HepG2 (cell line): ENCODE results near the gene ANKRD13D. TPM values are rescaled to one million over a fixed set of nuclear protein-coding genes. Genes with fewer than 3 reads are reported as not detected.

Source experiments
- ATAC-seq: fragments of 200-7000 bp; cut with Tn5 transposase; 3 replicates; pipeline ENCODE4 v1.9.1; 2020; ENCODE audit warnings: mild to moderate bottlenecking, moderate library complexity
- Bru-seq: library from RNA; stranded (reverse); fragments of 400-500 nt; gene quantifications from one replicate; lab custom pipeline; 2021; lab: Mats Ljungman, UMichigan
- BruChase-seq, 2 experiments: library from RNA; stranded (reverse); fragments of 400-500 nt; gene quantifications; one replicate each; lab custom pipeline; 2021; lab: Mats Ljungman, UMichigan
- BruUV-seq: library from RNA; stranded (reverse); fragments of 400-500 nt; replicated peaks from 2 replicates; lab custom pipeline; 2021; lab: Mats Ljungman, UMichigan
- CTCF ChIA-PET: fragments of 300-600 bp; formaldehyde crosslinking; extraction: SDS; loops from one replicate; lab custom pipeline; 2021; ENCODE audit warnings: low total read pairs, inconsistent platforms, low intra/inter-chr PET ratio; lab: Yijun Ruan, JAX
- POLR2A ChIA-PET: fragments of 350-600 bp; sonication (Branson Sonifier 250); formaldehyde crosslinking; loops from one replicate; lab custom pipeline; 2020; ENCODE audit warnings: antibody characterized with exemption, inconsistent platforms; lab: Yijun Ruan, JAX
- DNase-seq: peaks from one replicate; pipeline ENCODE4 v3.0.0-alpha.2; 2015; ENCODE audit warnings: low spot score
- FAIRE-seq: peaks from 3 replicates; lab custom pipeline; 2011; peaks lifted over from hg19 to GRCh38; lab: Jason Lieb, UNC
- H2AFZ ChIP-seq: one replicate; pipeline ENCODE4 v1.6.1; 2011; ENCODE audit warnings: low read length, inconsistent platforms
- H3K27ac ChIP-seq: fragments of 300-600 bp; 3 replicates; pipeline ENCODE4 v1.8.0; 2011; ENCODE audit warnings: mixed run types, mild to moderate bottlenecking, mixed read lengths, low read length, inconsistent platforms; ENCODE audit not compliant: insufficient read depth; ENCODE audit errors: extremely low read length
- H3K27me3 ChIP-seq, 2 experiments: fragments of 200-600 bp in 1 of 2; 2 replicates in 1 of 2; 3 replicates in 1 of 2; pipeline versions ENCODE4 v1.6.0 to v1.8.0; 2011; ENCODE audit warnings: low read length in 2 of 2, mild to moderate bottlenecking in 2 of 2, moderate library complexity in 2 of 2, inconsistent platforms in 1 of 2; ENCODE audit not compliant: insufficient read depth in 2 of 2, control insufficient read depth in 1 of 2
- H3K36me3 ChIP-seq, 2 experiments: fragments of 200-600 bp in 1 of 2; replicated peaks in 1 of 2; 2 replicates in 1 of 2; 3 replicates in 1 of 2; pipeline versions ENCODE4 v1.5.1 to v1.8.0; 2011; ENCODE audit warnings: low read length in 2 of 2, inconsistent platforms in 1 of 2; ENCODE audit not compliant: insufficient read depth in 2 of 2, control insufficient read depth in 1 of 2
- H3K4me1 ChIP-seq: 2 replicates; pipeline ENCODE4 v1.5.1; 2012; ENCODE audit warnings: low read length, inconsistent platforms; ENCODE audit not compliant: insufficient read depth
- H3K4me2 ChIP-seq: 2 replicates; pipeline ENCODE4 v1.6.0; 2011; ENCODE audit warnings: low read depth, low read length, inconsistent platforms
- H3K4me3 ChIP-seq, 3 experiments: fragments of 200-600 bp in 1 of 3; sonication (generic), shearing (Covaris generic) in 1 of 3; replicated peaks in 1 of 3; 2 replicates each; pipeline ENCODE4 v1.5.1; 2011 to 2016; ENCODE audit warnings: low read length in 3 of 3, inconsistent platforms in 2 of 3, low read depth in 2 of 3, mild to moderate bottlenecking in 2 of 3, control low read depth in 1 of 3, mixed read lengths in 1 of 3; ENCODE audit not compliant: insufficient read depth in 1 of 3
- H3K79me2 ChIP-seq: one replicate; pipeline ENCODE4 v1.6.1; 2011; ENCODE audit warnings: low read length, inconsistent platforms; ENCODE audit not compliant: insufficient read depth
- H3K9ac ChIP-seq: 2 replicates; pipeline ENCODE4 v1.6.0; 2011; ENCODE audit warnings: mild to moderate bottlenecking, low read depth, low read length, inconsistent platforms; ENCODE audit not compliant: insufficient read depth
- H3K9me3 ChIP-seq: 2 replicates; pipeline ENCODE4 v1.5.1; 2012; ENCODE audit warnings: mild to moderate bottlenecking, low read length
- H4K20me1 ChIP-seq: 2 replicates; pipeline ENCODE4 v1.6.0; 2011; ENCODE audit warnings: inconsistent platforms, mild to moderate bottlenecking, low read length, moderate library complexity; ENCODE audit not compliant: insufficient read depth
- MAX ChIP-seq: IDR thresholded peaks from 2 replicates; pipeline ENCODE4 v1.6.1; 2012; ENCODE audit warnings: inconsistent platforms
- PLSCR1 ChIP-seq: sonication (generic); formaldehyde crosslinking; IDR thresholded peaks from 2 replicates; pipeline ENCODE4 v1.5.0; 2020; ENCODE audit warnings: missing genetic modification reagents, mild to moderate bottlenecking, borderline replicate concordance
- SNAPC2 ChIP-seq: sonication (generic); formaldehyde crosslinking; IDR thresholded peaks from 2 replicates; pipeline ENCODE4 v1.8.1; 2022; ENCODE audit warnings: mild to moderate bottlenecking, missing genetic modification reagents
- SOX6 ChIP-seq, 2 experiments: fragments of 450-650 bp in 1 of 2; sonication (generic) in 1 of 2; formaldehyde crosslinking in 1 of 2; IDR thresholded peaks; 2 replicates each; pipeline versions ENCODE4 v1.4.0 to v1.6.1; 2017 to 2020; ENCODE audit warnings: antibody characterized with exemption in 1 of 2, mild to moderate bottlenecking in 1 of 2, missing genetic modification reagents in 1 of 2
- ZFX ChIP-seq: sonication (generic); formaldehyde crosslinking; IDR thresholded peaks from 2 replicates; pipeline ENCODE4 v1.4.0; 2020; ENCODE audit warnings: mild to moderate bottlenecking, low read depth, missing genetic modification reagents, moderate library complexity
- ZFY ChIP-seq: sonication (generic); formaldehyde crosslinking; IDR thresholded peaks from 2 replicates; pipeline ENCODE4 v1.4.0; 2020; ENCODE audit warnings: missing genetic modification reagents
- ZNF407 ChIP-seq: sonication (generic); formaldehyde crosslinking; IDR thresholded peaks from one replicate; pipeline ENCODE4 v1.5.1; 2020; ENCODE audit warnings: mild to moderate bottlenecking, missing genetic modification reagents; ENCODE audit errors: not compliant biosample characterization
- ZNF839 ChIP-seq: sonication (generic); formaldehyde crosslinking; IDR thresholded peaks from 2 replicates; pipeline ENCODE4 v1.4.0; 2020; ENCODE audit warnings: missing genetic modification reagents, mild to moderate bottlenecking, borderline replicate concordance
- whole genome bisulfite sequencing: methylation state at CpG from one replicate; pipeline ENCODE4 v1.1.6; 2017; ENCODE audit warnings: low lambda C conversion rate; 5-methylcytosine and 5-hydroxymethylcytosine counted together
- in situ Hi-C: cut with HindIII; loops from 2 replicates; pipeline ENCODE4 v1.10.0; 2017; ENCODE audit warnings: low pct_unique_long_range_greater_than_20kb; ENCODE audit not compliant: extremely low pct_ligation_motif_present
- intact Hi-C: fragments of 100-400 bp; cut with micrococcal nuclease; formaldehyde crosslinking; loops from one replicate; pipeline ENCODE4 v1.10.0; 2022; ENCODE audit not compliant: unreplicated experiment
- long read RNA-seq, 2 experiments: library from RNA in 1 of 2; library from polyadenylated mRNA in 1 of 2; stranded (forward) in 1 of 2; unstranded in 1 of 2; transcript quantifications; one replicate each; pipeline ENCODE4 v2.0.0, GENCODE V29; 2019 to 2022
- polyA minus RNA-seq, 3 experiments: library from RNA; depleted of rRNA, polyadenylated mRNA; stranded (reverse); fragments of >200 nt; gene quantifications; 2 replicates each; pipeline ENCODE4 v1.2.3, GENCODE V29; 2011; ENCODE audit warnings: low replicate concordance in 1 of 3
- polyA plus RNA-seq, 8 experiments: library from polyadenylated mRNA; depleted of rRNA in 3 of 8; stranded (reverse) in 7 of 8; unstranded in 1 of 8; fragments of >200 nt; fragmentation: Illumina TruSeq in 4 of 8; extraction: Trizol in 4 of 8; gene quantifications; 2 replicates each; pipeline versions ENCODE4 v1.2.1 to v1.2.3, GENCODE V29; 2011 to 2016; ENCODE audit warnings: low read depth in 4 of 8, missing spikeins in 1 of 8, mixed read lengths in 1 of 8; ENCODE audit not compliant: insufficient read depth in 1 of 8
- total RNA-seq, 5 experiments: library from RNA; depleted of rRNA; stranded (reverse); fragments of >200 nt; fragmentation: Illumina TruSeq; extraction: Trizol; gene quantifications; 2 replicates each; pipeline ENCODE4 v1.2.3, GENCODE V29; 2016; ENCODE audit warnings: low read depth in 1 of 5

Gene ANKRD13D
- 4.8 and 18.6 TPM in 2 replicates for total RNA-seq (2016; rRNA removed; fragmentation: Illumina TruSeq; extraction: Trizol)
- 27.6 and 29.6 TPM in 2 replicates for total RNA-seq (2016; cell fraction: cytosol; rRNA removed; fragmentation: Illumina TruSeq; extraction: Trizol; ENCODE audit: low read depth)
- 5.9 and 17.7 TPM in 2 replicates for total RNA-seq (2016; cell fraction: insoluble cytoplasmic fraction; rRNA removed; fragmentation: Illumina TruSeq; extraction: Trizol)
- 13.2 and 14.7 TPM in 2 replicates for total RNA-seq (2016; cell fraction: membrane; rRNA removed; fragmentation: Illumina TruSeq; extraction: Trizol)
- total RNA-seq (2016; cell fraction: nucleus; rRNA removed; fragmentation: Illumina TruSeq; extraction: Trizol), result 26.2 and 27.8 TPM in 2 replicates
- 27.3 and 35.5 TPM in 2 replicates for polyA plus RNA-seq (2011; rRNA removed)
- polyA plus RNA-seq (2011; cell fraction: cytosol; rRNA removed), result 14.4 and 20.5 TPM in 2 replicates
- 139 and 163 TPM in 2 replicates for polyA plus RNA-seq (2011; cell fraction: nucleus; rRNA removed)
- polyA plus RNA-seq (2012), result 9.7 and 17.4 TPM in 2 replicates
- polyA plus RNA-seq (2016; cell fraction: cytosol; fragmentation: Illumina TruSeq; extraction: Trizol; ENCODE audit: low read depth), result 7.4 TPM in 2 replicates
- polyA plus RNA-seq (2016; cell fraction: insoluble cytoplasmic fraction; fragmentation: Illumina TruSeq; extraction: Trizol; ENCODE audit: low read depth), result 5.1 and 7.5 TPM in 2 replicates
- polyA plus RNA-seq (2016; cell fraction: membrane; fragmentation: Illumina TruSeq; extraction: Trizol; ENCODE audit: low read depth), result 10.9 and 11.1 TPM in 2 replicates
- polyA plus RNA-seq (2016; cell fraction: nucleus; fragmentation: Illumina TruSeq; extraction: Trizol; ENCODE audit: insufficient read depth, low read depth), result 77.4 and 86.1 TPM in 2 replicates
- 27.0 and 38.7 TPM in 2 replicates for polyA minus RNA-seq (2011; rRNA and poly(A)+ RNA removed; ENCODE audit: low replicate concordance)
- 4.4 and 7.0 TPM in 2 replicates for polyA minus RNA-seq (2011; cell fraction: cytosol; rRNA and poly(A)+ RNA removed)
- 38.2 and 45.5 TPM in 2 replicates for polyA minus RNA-seq (2011; cell fraction: nucleus; rRNA and poly(A)+ RNA removed)
- Bru-seq, nascent RNA, result percentile 73 among the genes with signal in this experiment
- BruChase-seq, experiment 1, labeled RNA remaining after a 6-hour chase, result percentile 93 among the genes with signal in this experiment
- BruChase-seq, experiment 2, labeled RNA remaining after a 2-hour chase, result percentile 93 among the genes with signal in this experiment
- long read RNA-seq, experiment 1, partial matches to known transcripts, result 1 of 6 reads
- long read RNA-seq, experiment 1, other reads (novel, unspliced or antisense), result 3 of 6 reads
- long read RNA-seq, experiment 2, partial matches to known transcripts, result 3 of 19 reads
- long read RNA-seq, experiment 2, other reads (novel, unspliced or antisense), result 11 of 19 reads

- peak; percentile 31 for ATAC-seq
- no peak for FAIRE-seq
- H2AFZ ChIP-seq, result no peak within 1 kb of the TSS
- TF ChIP-seq SNAPC2 (CRISPR knock-in tag), result 0 out of 2 replicates have a peak, but pooled peaks have one; percentile 35
- no peak for TF ChIP-seq SOX6 (IDR thresholded peaks at IDR 0.05)
- TF ChIP-seq SOX6 (CRISPR knock-in tag; IDR thresholded peaks at IDR 0.05), result no peak
- 0 out of 2 replicates have a peak, but pooled peaks have one; percentile 61 for TF ChIP-seq PLSCR1 (CRISPR knock-in tag)
- 0 out of 2 replicates have a peak, but pooled peaks have one; percentile 5 for TF ChIP-seq MAX
- TF ChIP-seq ZFY, result peak; percentile 58
- TF ChIP-seq ZNF839 (CRISPR knock-in tag), result no peak
- no peak for TF ChIP-seq ZNF407 (CRISPR knock-in tag)
- 0 out of 2 replicates have a peak, but pooled peaks have one; percentile 6 for TF ChIP-seq ZFX (CRISPR knock-in tag)
Measured at GRCh38 chr11:67289226-67289650, at the start of gene ANKRD13D. TSS of gene ANKRD13D (plus strand) at chr11:67289303. CDS start at chr11:67289461, 158 bp downstream.

More at GRCh38 chr11:67289226-67289650, at the start of gene ANKRD13D:
- ChIA-PET POLR2A (interaction anchor here (1.0 to 7.7 kb wide), 13 partner anchors 9 to 112 kb away, joined by 3 to 66 read pairs (median 8); partner anchors contain the start of genes GRK2, POLD4, PPP1CA and RAD9A), CTCF (interaction anchor here (0.8 to 1.6 kb wide), 3 partner anchors 14 to 28 kb away, joined by 3 to 5 read pairs (median 3); partner anchors contain the start of genes GRK2 and SSH3)
- peaks cover 13% of the 10 kb centered on the region for H3K79me2 ChIP-seq
- BruUV-seq, result no TSS peak
- peaks cover 7 to 40% of the 10 kb centered on the region in 2 experiments; a peak in 4 of 5 replicates for H3K36me3 ChIP-seq
- peaks cover 37% of the 10 kb centered on the region for H3K4me1 ChIP-seq
- H3K9ac ChIP-seq, result peak within 1 kb of the TSS; percentile 95
- no peaks in the 10 kb centered on the region for H3K9me3 ChIP-seq
- no peaks in the 10 kb centered on the region for H4K20me1 ChIP-seq
- peak within 1 kb of the TSS; percentile 100 for H3K27ac ChIP-seq
- DNase-seq, result no peak
- in situ Hi-C loops (no loop called here), intact Hi-C loops (loop anchor here (1.0 kb wide), 1 partner anchor 22 kb away; no protein-coding TSS in a partner anchor)
- peak within 1 kb of the TSS; percentile 99 for H3K4me2 ChIP-seq
- no peaks in the 10 kb centered on the region for H3K27me3 ChIP-seq
- WGBS, result 0% methylated on average over 3 of the region's 56 CpGs
- peak within 1 kb of the TSS; percentile 69 to 94 (median 91) for H3K4me3 ChIP-seq
